ENCODE results near the gene IKZF3. TPM values are rescaled to one million over a fixed set of nuclear protein-coding genes. Genes with fewer than 3 reads are reported as not detected.
"Not testable (repeated sequence)": the region's sequence is repeated elsewhere in the genome, so short reads cannot be mapped to it uniquely, and the experiment has no call there.

Gene IKZF3
- total and polyA plus RNA-seq, 3 experiments from 2014 or later, result 119 to 138 (median 126) TPM

DNA sequence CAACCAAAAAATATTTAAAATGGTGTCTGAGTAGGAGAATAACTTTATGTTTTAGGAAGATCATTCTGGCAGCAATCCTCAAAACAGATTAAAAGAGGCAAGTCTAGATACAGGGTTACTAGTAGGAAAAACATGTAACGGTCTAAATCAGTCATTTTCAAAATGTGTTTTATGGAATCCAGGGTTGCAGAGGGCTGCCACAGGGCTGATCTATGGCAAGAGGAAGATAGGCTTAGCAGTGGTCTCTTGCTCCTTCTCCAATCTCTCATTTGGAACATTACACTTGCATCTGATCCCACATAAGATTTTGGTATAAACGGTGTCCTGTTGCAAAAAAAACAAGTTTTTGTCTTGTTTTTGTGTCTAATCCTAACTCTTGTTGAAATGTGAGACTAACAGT is 9.2 kb downstream of the IKZF3 start:
- Histone ChIP-seq H3K4me3 (ENCODE audit: low read length) (no peak overlapping the region), H3K27me3 (ENCODE audit: insufficient read depth, low read length, poor library complexity, severe bottlenecking) (no peaks in the 10 kb centered on the region), H3K9me3 (ENCODE audit: low read length) (no peaks in the 10 kb centered on the region), H3K36me3 (ENCODE audit: insufficient read depth, low read length) (no peaks in the 10 kb centered on the region), H3K27ac (ENCODE audit: low read depth, low read length) (no peak overlapping the region), H3K4me1 (ENCODE audit: insufficient read depth, low read length) (peaks cover 52% of the 10 kb centered on the region)
- H3K27ac Mint-ChIP-seq, result peak overlapping the region; percentile 4 to 92 (median 36)
- H3K4me3 Mint-ChIP-seq, result peak overlapping the region in 2 of 7 donors; percentile 1 to 14
- H3K27me3 Mint-ChIP-seq, result no peaks in the 10 kb centered on the region
- no peak for DNase-seq
- no peaks in the 10 kb centered on the region for H3K9me3 Mint-ChIP-seq
- ChIA-PET CTCF (interaction anchor here (1.3 kb wide), 1 partner anchor 73 kb away, joined by 3 read pairs; no protein-coding TSS in a partner anchor), POLR2A (no interaction called here)
- H3K36me3 Mint-ChIP-seq, result peaks cover 3 to 27% (median 7%) of the 10 kb centered on the region in 3 donors
- H3K4me1 Mint-ChIP-seq, result peaks cover 57 to 72% (median 69%) of the 10 kb centered on the region in 3 donors

DNA sequence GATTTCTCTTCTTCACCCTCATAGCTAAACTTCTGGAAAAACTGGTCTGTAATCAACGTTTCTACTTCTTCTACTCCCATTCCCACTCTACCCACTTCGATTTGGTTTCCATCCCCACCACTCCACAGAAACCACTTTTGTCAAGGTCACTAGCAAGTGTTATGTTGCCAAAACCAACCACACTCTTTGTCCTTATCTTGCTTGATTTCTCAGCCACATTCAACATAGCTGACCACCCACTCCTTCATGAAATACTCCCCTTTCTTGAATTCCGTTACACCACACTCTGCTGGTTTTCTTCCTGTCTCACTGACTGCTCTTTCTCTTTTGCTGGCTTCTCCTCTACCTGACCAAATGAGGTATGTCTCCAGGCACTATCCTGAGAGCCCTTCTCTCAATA is 11.9 kb downstream of the IKZF3 start:
- H3K9me3 Mint-ChIP-seq, result no peaks in the 10 kb centered on the region
- H3K27me3 Mint-ChIP-seq, result no peaks in the 10 kb centered on the region
- peaks cover 0 to 28% (median 7%) of the 10 kb centered on the region in 3 donors for H3K36me3 Mint-ChIP-seq
- Histone ChIP-seq H3K4me3 (ENCODE audit: low read length) (no peak overlapping the region), H3K36me3 (ENCODE audit: insufficient read depth, low read length) (no peaks in the 10 kb centered on the region), H3K27me3 (ENCODE audit: insufficient read depth, low read length, poor library complexity, severe bottlenecking) (no peaks in the 10 kb centered on the region), H3K9me3 (ENCODE audit: low read length) (no peaks in the 10 kb centered on the region), H3K27ac (ENCODE audit: low read depth, low read length) (no peak overlapping the region), H3K4me1 (ENCODE audit: insufficient read depth, low read length) (peaks cover 59% of the 10 kb centered on the region)
- peaks cover 59 to 74% (median 71%) of the 10 kb centered on the region in 3 donors for H3K4me1 Mint-ChIP-seq
- peak overlapping the region; percentile 37 to 93 (median 78) for H3K27ac Mint-ChIP-seq
- CTCF ChIA-PET, result interaction anchor here (2.0 kb wide), 1 partner anchor 33 kb away, joined by 5 read pairs; no protein-coding TSS in a partner anchor
- peak overlapping the region in 6 of 7 donors; percentile 9 to 77 (median 34) for H3K4me3 Mint-ChIP-seq
- DNase-seq, result no peak
- POLR2A ChIA-PET, result interaction anchor here (1.1 kb wide), 1 partner anchor 39 kb away, joined by 5 read pairs; no protein-coding TSS in a partner anchor

DNA sequence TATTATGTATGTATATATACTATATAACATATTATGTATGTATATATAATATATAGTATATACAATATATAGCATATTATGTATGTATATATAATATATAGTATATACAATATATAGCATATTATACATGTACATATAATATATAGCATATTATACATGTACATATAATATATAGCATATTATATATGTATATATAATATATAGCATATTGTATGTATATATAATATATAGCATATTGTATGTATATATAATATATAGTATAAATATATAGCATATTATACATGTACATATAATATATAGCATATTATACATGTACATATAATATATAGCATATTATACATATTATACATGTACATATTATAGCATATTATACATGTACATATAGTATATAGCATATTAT is 13.9 kb downstream of the IKZF3 start:
- H3K9me3 Mint-ChIP-seq; H3K27ac Mint-ChIP-seq; H3K4me3 Mint-ChIP-seq; H3K27me3 ChIP-seq (ENCODE audit: insufficient read depth, low read length, poor library complexity, severe bottlenecking); H3K36me3 ChIP-seq (ENCODE audit: insufficient read depth, low read length); CTCF ChIA-PET; DNase-seq; H3K27me3 Mint-ChIP-seq; POLR2A ChIA-PET; H3K27ac ChIP-seq (ENCODE audit: low read depth, low read length); H3K4me3 ChIP-seq (ENCODE audit: low read length); H3K9me3 ChIP-seq (ENCODE audit: low read length): not testable (repeated sequence)
- peaks cover 63 to 81% (median 77%) of the 10 kb centered on the region in 3 donors for H3K4me1 Mint-ChIP-seq
- H3K4me1 ChIP-seq (ENCODE audit: insufficient read depth, low read length), result peaks cover 64% of the 10 kb centered on the region
- peaks cover 0 to 38% (median 9%) of the 10 kb centered on the region in 3 donors for H3K36me3 Mint-ChIP-seq

- Histone ChIP-seq H3K4me3 (ENCODE audit: low read length) (no peak overlapping the region), H3K9me3 (ENCODE audit: low read length) (no peaks in the 10 kb centered on the region), H3K27ac (ENCODE audit: low read depth, low read length) (no peak overlapping the region), H3K27me3 (ENCODE audit: insufficient read depth, low read length, poor library complexity, severe bottlenecking) (no peaks in the 10 kb centered on the region), H3K4me1 (ENCODE audit: insufficient read depth, low read length) (peaks cover 69% of the 10 kb centered on the region), H3K36me3 (ENCODE audit: insufficient read depth, low read length) (no peaks in the 10 kb centered on the region)
- peaks cover 0 to 31% (median 5%) of the 10 kb centered on the region in 3 donors for H3K36me3 Mint-ChIP-seq
- peaks cover 68 to 83% (median 80%) of the 10 kb centered on the region in 3 donors for H3K4me1 Mint-ChIP-seq
- peak in 2 of 5 donors; percentile 47 to 51 for DNase-seq
- CTCF ChIA-PET, result interaction anchor here (1.1 to 2.0 kb wide), 2 partner anchors 16 to 195 kb away, joined by 3 to 5 read pairs; partner anchors contain the start of gene IKZF3
- peak overlapping the region in 6 of 7 donors; percentile 3 to 78 (median 17) for H3K4me3 Mint-ChIP-seq
- H3K27me3 Mint-ChIP-seq, result no peaks in the 10 kb centered on the region
- POLR2A ChIA-PET, result interaction anchor here (0.6 to 1.1 kb wide), 3 partner anchors 29 to 73 kb away, joined by 3 to 4 read pairs (median 3); no protein-coding TSS in a partner anchor
- peak overlapping the region; percentile 46 to 88 (median 76) for H3K27ac Mint-ChIP-seq
- no peaks in the 10 kb centered on the region for H3K9me3 Mint-ChIP-seq
Measured at GRCh38 chr17:39848600-39848999, 15.5 kb downstream of the IKZF3 start.

DNA sequence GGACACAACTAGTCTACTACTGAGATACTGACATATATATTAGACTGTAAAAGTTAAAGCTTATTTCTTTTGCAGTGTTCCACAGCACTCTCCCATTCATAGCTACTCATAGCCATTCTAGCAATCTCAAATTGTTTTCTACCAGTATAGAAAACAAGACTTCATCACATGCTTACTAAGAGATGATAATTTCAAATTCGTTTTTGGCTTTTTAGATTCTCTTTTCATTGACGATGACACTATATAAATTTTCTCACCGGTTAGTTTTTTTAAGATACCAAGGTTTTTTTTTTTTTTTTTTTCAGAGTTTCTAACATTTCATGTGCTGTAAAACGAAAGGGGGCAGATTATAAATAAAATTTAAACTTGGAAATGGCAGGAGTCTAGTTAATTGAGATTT is 17.9 kb downstream of the IKZF3 start:
- peak overlapping the region in 3 of 7 donors; percentile 3 to 49 (median 10) for H3K4me3 Mint-ChIP-seq
- POLR2A ChIA-PET, result interaction anchor here (0.7 to 0.9 kb wide), 3 partner anchors 69 to 138 kb away, joined by 5 to 15 read pairs (median 8); no protein-coding TSS in a partner anchor
- no peak overlapping the region for H3K27ac ChIP-seq (ENCODE audit: low read depth, low read length)

DNA sequence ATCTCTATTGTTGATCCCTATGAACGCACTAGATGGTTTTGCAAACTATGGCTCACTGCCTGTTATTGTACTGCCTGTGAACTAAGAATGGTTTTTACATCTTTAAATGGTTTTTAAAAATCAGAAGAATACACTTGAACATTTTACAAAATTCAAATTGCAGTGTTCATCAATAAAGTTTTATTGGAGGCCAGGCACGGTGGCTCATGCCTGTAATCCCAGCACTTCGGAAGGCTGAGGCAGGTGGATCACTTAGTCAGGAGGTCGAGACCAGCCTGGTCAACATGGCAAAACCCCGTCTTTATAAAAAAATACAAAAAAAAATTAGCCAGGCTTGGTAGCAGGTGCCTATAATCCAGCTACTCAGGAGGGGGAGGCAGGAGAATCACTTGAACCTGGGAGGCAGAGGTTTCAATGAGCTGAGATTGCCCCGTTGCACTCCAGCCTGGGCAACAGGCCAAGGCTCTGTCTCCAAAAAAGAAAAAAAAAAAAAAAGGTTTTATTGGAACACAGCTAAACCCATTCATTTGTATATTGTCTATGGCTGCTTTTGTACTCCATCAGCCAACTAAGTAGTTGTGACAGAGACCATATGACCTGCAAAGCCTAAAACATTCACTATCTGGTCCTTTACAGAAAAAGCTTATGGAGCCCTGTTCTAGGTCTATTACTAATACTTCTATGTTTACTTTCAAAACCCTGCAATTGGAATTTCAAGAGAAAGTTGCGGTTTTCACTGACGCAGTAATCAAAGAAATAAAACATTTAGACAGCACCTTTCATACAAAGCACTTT is 18.9 kb downstream of the IKZF3 start:
- Mint-ChIP-seq H3K27me3 (no peaks in the 10 kb centered on the region), H3K4me3 (peak overlapping the region in 2 of 7 donors; percentile 28 to 58), H3K27ac (peak overlapping the region in 7 of 8 donors; percentile 15 to 85 (median 71)), H3K9me3 (peaks cover 0 to 1% (median 0%) of the 10 kb centered on the region in 5 donors), H3K36me3 (peaks cover under 1 to 48% (median 13%) of the 10 kb centered on the region in 3 donors), H3K4me1 (peaks cover 72 to 91% (median 86%) of the 10 kb centered on the region in 3 donors)
- ChIA-PET CTCF (interaction anchor here (1.2 kb wide), 1 partner anchor 65 kb away, joined by 3 read pairs; no protein-coding TSS in a partner anchor), POLR2A (no interaction called here)
- H3K27me3 ChIP-seq (ENCODE audit: insufficient read depth, low read length, poor library complexity, severe bottlenecking), result no peaks in the 10 kb centered on the region
- DNase-seq, result no peak
- peaks cover 55% of the 10 kb centered on the region for H3K4me1 ChIP-seq (ENCODE audit: insufficient read depth, low read length)
- H3K9me3 ChIP-seq (ENCODE audit: low read length), result no peaks in the 10 kb centered on the region
- H3K36me3 ChIP-seq (ENCODE audit: insufficient read depth, low read length), result no peaks in the 10 kb centered on the region
- no peak overlapping the region for H3K27ac ChIP-seq (ENCODE audit: low read depth, low read length)
- H3K4me3 ChIP-seq (ENCODE audit: low read length), result no peak overlapping the region

More for the DNA sequence above, 17.9 kb downstream of the IKZF3 start:
- Histone ChIP-seq H3K9me3 (ENCODE audit: low read length) (no peaks in the 10 kb centered on the region), H3K36me3 (ENCODE audit: insufficient read depth, low read length) (no peaks in the 10 kb centered on the region), H3K4me3 (ENCODE audit: low read length) (no peak overlapping the region), H3K27me3 (ENCODE audit: insufficient read depth, low read length, poor library complexity, severe bottlenecking) (no peaks in the 10 kb centered on the region), H3K4me1 (ENCODE audit: insufficient read depth, low read length) (peaks cover 57% of the 10 kb centered on the region)
- Mint-ChIP-seq H3K36me3 (peaks cover 0 to 41% (median 10%) of the 10 kb centered on the region in 3 donors), H3K27me3 (no peaks in the 10 kb centered on the region), H3K27ac (peak overlapping the region in 7 of 8 donors; percentile 45 to 85 (median 72)), H3K4me1 (peaks cover 69 to 86% (median 81%) of the 10 kb centered on the region in 3 donors), H3K9me3 (peaks cover 0 to 1% (median 0%) of the 10 kb centered on the region in 5 donors)
- DNase-seq, result no peak
- CTCF ChIA-PET, result interaction anchor here (1.1 to 1.2 kb wide), 3 partner anchors 53 to 189 kb away, joined by 3 read pairs; no protein-coding TSS in a partner anchor

DNA sequence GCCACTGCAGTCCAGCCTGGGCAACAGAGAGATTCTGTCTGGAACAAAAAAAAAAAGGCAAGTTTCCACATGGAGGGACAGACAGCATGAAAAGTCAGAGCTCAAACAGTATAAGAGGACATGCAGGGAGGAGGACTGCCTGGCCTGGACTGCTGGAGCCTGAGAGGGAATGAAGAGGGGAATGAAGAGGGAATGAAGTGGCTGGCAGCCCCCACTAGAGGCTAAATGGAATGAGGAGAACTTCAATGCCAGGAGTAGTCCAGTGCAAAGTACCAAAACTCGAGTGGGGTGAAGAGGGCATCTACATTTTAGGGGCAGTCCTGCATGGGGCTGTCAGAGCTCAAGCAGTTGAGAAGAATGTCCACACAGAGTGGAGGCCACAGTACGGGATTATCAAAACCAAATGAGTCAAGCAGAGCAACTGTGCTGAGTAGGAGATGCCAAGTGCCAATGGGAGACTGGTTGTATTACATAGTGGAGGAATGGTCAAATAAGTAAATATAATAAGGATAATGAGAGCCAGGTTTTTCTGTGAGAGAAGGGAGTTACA is 22.9 kb downstream of the IKZF3 start:
- Mint-ChIP-seq H3K4me3 (peak overlapping the region in 2 of 7 donors; percentile 12 to 47), H3K27ac (peak overlapping the region in 5 of 8 donors; percentile 21 to 84 (median 60)), H3K9me3 (peaks cover 8 to 16% (median 9%) of the 10 kb centered on the region in 5 donors), H3K27me3 (no peaks in the 10 kb centered on the region), H3K36me3 (peaks cover 28 to 61% (median 30%) of the 10 kb centered on the region in 3 donors), H3K4me1 (peaks cover 56 to 79% (median 71%) of the 10 kb centered on the region in 3 donors)
- no peaks in the 10 kb centered on the region for H3K36me3 ChIP-seq (ENCODE audit: insufficient read depth, low read length)
- no peak overlapping the region for H3K4me3 ChIP-seq (ENCODE audit: low read length)
- no peak for DNase-seq
- no peak overlapping the region for H3K27ac ChIP-seq (ENCODE audit: low read depth, low read length)
- H3K9me3 ChIP-seq (ENCODE audit: low read length), result no peaks in the 10 kb centered on the region
- no peaks in the 10 kb centered on the region for H3K27me3 ChIP-seq (ENCODE audit: insufficient read depth, low read length, poor library complexity, severe bottlenecking)
- ChIA-PET CTCF (no interaction called here), POLR2A (interaction anchor here (0.6 kb wide), 2 partner anchors 48 to 419 kb away, joined by 3 to 5 read pairs; no protein-coding TSS in a partner anchor)
- H3K4me1 ChIP-seq (ENCODE audit: insufficient read depth, low read length), result peaks cover 24% of the 10 kb centered on the region
